ENCODE measurements around the gene CRADD. TPM values are rescaled to one million over a fixed set of nuclear protein-coding genes. Genes with fewer than 3 reads are reported as not detected.
A peak's percentile ranks its signal among the peaks of the same experiment; 100 is the strongest.

The CRADD gene
- total RNA-seq, 2 donors from 2014 or later: 33.8 to 33.9 TPM

- no peak for DNase-seq
- no peak for ATAC-seq
- intact Hi-C loops (cut with DNase I): loop anchor here in 1 of 2 donors (10.0 kb wide), 2 partner anchors 78 to 108 kb away; no protein-coding TSS in a partner anchor
These were observed 215.5 kb downstream of the CRADD start for GRCh38 chr12:93892423-93893268.

- ATAC-seq (peak; percentile 90 to 94), DNase-seq (peak; percentile 86)
- intact Hi-C loops (cut with DNase I): loop anchor here in 1 of 2 donors (10.0 kb wide), 2 partner anchors 80 to 110 kb away; no protein-coding TSS in a partner anchor
These were observed 217.4 kb downstream of the CRADD start for GRCh38 chr12:93894391-93895088.

- intact Hi-C loops (cut with DNase I): loop anchor here in 1 of 2 donors (10.0 kb wide), 2 partner anchors 80 to 110 kb away; no protein-coding TSS in a partner anchor
These were observed 217.9 kb downstream of the CRADD start for GRCh38 chr12:93895089-93895445.

GRCh38 chr12:93896427-93896826, 219.3 kb downstream of the CRADD start:
- intact Hi-C loops (cut with DNase I): loop anchor here in 1 of 2 donors (10.0 kb wide), 2 partner anchors 82 to 112 kb away; no protein-coding TSS in a partner anchor

More at GRCh38 chr12:93895089-93895445, 217.9 kb downstream of the CRADD start:
- no peak for ATAC-seq
- no peak for DNase-seq

GRCh38 chr12:93896952-93897351, 219.8 kb downstream of the CRADD start:
- DNase-seq (no peak), ATAC-seq (no peak)
- intact Hi-C loops (cut with DNase I): loop anchor here in 1 of 2 donors (10.0 kb wide), 2 partner anchors 82 to 112 kb away; no protein-coding TSS in a partner anchor

More at GRCh38 chr12:93896427-93896826, 219.3 kb downstream of the CRADD start:
- DNase-seq (no peak), ATAC-seq (no peak)

GRCh38 chr12:93901739-93902138, 224.6 kb downstream of the CRADD start:
- intact Hi-C loops (cut with DNase I): no loop called here
- ATAC-seq (no peak), DNase-seq (no peak)

- ATAC-seq: no peak
- intact Hi-C loops (cut with DNase I): no loop called here
- DNase-seq: no peak
These were observed 225.0 kb downstream of the CRADD start for GRCh38 chr12:93902192-93902591.

GRCh38 chr12:93902736-93903562, 225.8 kb downstream of the CRADD start:
- intact Hi-C loops (cut with DNase I): no loop called here
- no peak for DNase-seq
- ATAC-seq: no peak

- DNase-seq (no peak), ATAC-seq (no peak)
- intact Hi-C loops (cut with DNase I): no loop called here
These were observed 226.9 kb downstream of the CRADD start for GRCh38 chr12:93904124-93904523.

- intact Hi-C loops (cut with DNase I): no loop called here
- DNase-seq: no peak
- no peak for ATAC-seq
These were observed 231.1 kb downstream of the CRADD start for GRCh38 chr12:93908264-93908663.

GRCh38 chr12:93908846-93909567, 231.8 kb downstream of the CRADD start:
- DNase-seq: peak; percentile 34
- ATAC-seq: peak; percentile 50 to 80
- intact Hi-C loops (cut with DNase I): no loop called here

- intact Hi-C loops (cut with DNase I): no loop called here
- ATAC-seq: peak in 1 of 2 donors; percentile 80
- DNase-seq: no peak
These were observed 234.2 kb downstream of the CRADD start for GRCh38 chr12:93911396-93911795.

GRCh38 chr12:93912086-93912733, 235.0 kb downstream of the CRADD start:
- intact Hi-C loops (cut with DNase I): no loop called here

GRCh38 chr12:93913845-93914244, 236.7 kb downstream of the CRADD start:
- ATAC-seq: peak in 1 of 2 donors; percentile 20
- DNase-seq: no peak
- intact Hi-C loops (cut with DNase I): no loop called here

More at GRCh38 chr12:93912086-93912733, 235.0 kb downstream of the CRADD start:
- peak in 1 of 2 donors; percentile 83 for ATAC-seq
- DNase-seq: no peak

GRCh38 chr12:93914281-93914680, 237.1 kb downstream of the CRADD start:
- intact Hi-C loops (cut with DNase I): no loop called here
- no peak for DNase-seq
- ATAC-seq: no peak

- DNase-seq: no peak
These were observed 238.2 kb downstream of the CRADD start for GRCh38 chr12:93915411-93915810.

GRCh38 chr12:93916402-93916801, 239.2 kb downstream of the CRADD start:
- no peak for DNase-seq
- intact Hi-C loops (cut with DNase I): no loop called here
- no peak for ATAC-seq

More at GRCh38 chr12:93915411-93915810, 238.2 kb downstream of the CRADD start:
- intact Hi-C loops (cut with DNase I): no loop called here
- ATAC-seq: no peak

- intact Hi-C loops (cut with DNase I): no loop called here
- ATAC-seq (peak; percentile 19 to 55), DNase-seq (no peak)
These were observed 241.1 kb downstream of the CRADD start for GRCh38 chr12:93918262-93918661.
